Fibroblast of mammary gland (primary cell): ENCODE results near the gene TMEM17.
"Not testable (repeated sequence)": the region's sequence is repeated elsewhere in the genome, so short reads cannot be mapped to it uniquely, and the experiment has no call there.

ENCODE experiments used
- DNase-seq: peaks from one replicate; pipeline ENCODE4 v3.0.0-alpha.2; 2010; ENCODE audit warnings: low read depth
- H3K4me3 ChIP-seq: 2 replicates; pipeline ENCODE4 v1.5.1; 2011; ENCODE audit warnings: low read depth, mild to moderate bottlenecking, low read length, moderate library complexity; ENCODE audit not compliant: control insufficient read depth
- CTCF ChIP-seq: conservative IDR thresholded peaks from 2 replicates; pipeline ENCODE4 v1.5.1; 2011; ENCODE audit warnings: low read depth, low read length, inconsistent platforms; ENCODE audit not compliant: control insufficient read depth, insufficient read depth

The TMEM17 gene

GRCh38 chr2:62539606-62540407 lies 33.8 kb upstream of the TMEM17 start:
- no peak for TF ChIP-seq CTCF
- DNase-seq: no peak
- H3K4me3 ChIP-seq: no peak overlapping the region

- no peak for DNase-seq
- H3K4me3 ChIP-seq: no peak overlapping the region
- no peak for TF ChIP-seq CTCF
These were observed 32.8 kb upstream of the TMEM17 start for GRCh38 chr2:62538756-62539155.

- no peak for TF ChIP-seq CTCF
- no peak for DNase-seq
- no peak overlapping the region for H3K4me3 ChIP-seq
These were observed 31.8 kb upstream of the TMEM17 start for GRCh38 chr2:62537814-62538213.

GRCh38 chr2:62536873-62537547 lies 31.0 kb upstream of the TMEM17 start:
- DNase-seq: no peak
- H3K4me3 ChIP-seq: no peak overlapping the region
- no peak for TF ChIP-seq CTCF

GRCh38 chr2:62535521-62535920 lies 29.5 kb upstream of the TMEM17 start:
- DNase-seq: not testable (repeated sequence)

GRCh38 chr2:62531594-62531993 lies 25.6 kb upstream of the TMEM17 start:
- no peak for DNase-seq
- TF ChIP-seq CTCF: no peak

More at GRCh38 chr2:62535521-62535920, 29.5 kb upstream of the TMEM17 start:
- not testable (repeated sequence) for H3K4me3 ChIP-seq

GRCh38 chr2:62529758-62530157 lies 23.8 kb upstream of the TMEM17 start:
- TF ChIP-seq CTCF: no peak
- DNase-seq: no peak
- H3K4me3 ChIP-seq: no peak overlapping the region

More at GRCh38 chr2:62531594-62531993, 25.6 kb upstream of the TMEM17 start:
- no peak overlapping the region for H3K4me3 ChIP-seq
